IPS DF 4.7 (cell line): ENCODE data around the gene CPT2.

Experiments
- DNase-seq: peaks from one replicate; pipeline ENCODE4 v3.0.0-alpha.2; 2013; ENCODE audit warnings: low spot score; ENCODE audit errors: extremely low read depth

Gene CPT2

DNA sequence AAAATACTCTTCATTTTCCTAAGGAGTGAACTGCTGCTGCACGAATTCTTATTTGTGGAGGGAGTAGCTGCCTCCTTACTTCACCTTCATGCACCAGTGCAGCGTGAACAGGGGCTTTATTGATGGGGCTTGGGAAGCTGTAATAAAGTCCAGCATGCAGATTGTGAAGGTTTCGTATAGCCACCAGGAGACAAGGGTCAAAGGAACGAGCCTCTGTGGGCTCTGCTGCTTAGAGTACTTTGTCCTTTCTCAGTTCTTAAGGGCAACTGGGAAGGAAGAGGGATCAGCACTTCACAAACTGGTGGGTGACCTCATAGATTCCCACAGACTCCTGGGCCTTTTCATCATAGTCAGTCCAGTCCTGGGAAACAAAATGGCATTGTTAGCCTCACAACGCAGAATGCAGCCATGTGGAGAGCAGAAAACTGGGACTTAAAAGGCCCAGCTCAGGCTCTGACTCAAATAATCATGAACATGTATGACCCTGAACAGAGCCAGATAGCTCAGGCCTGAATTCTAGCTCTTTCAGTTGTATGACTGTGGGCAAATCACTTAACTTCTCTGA is 17.8 kb downstream of the CPT2 start:
- no peak for DNase-seq

DNA sequence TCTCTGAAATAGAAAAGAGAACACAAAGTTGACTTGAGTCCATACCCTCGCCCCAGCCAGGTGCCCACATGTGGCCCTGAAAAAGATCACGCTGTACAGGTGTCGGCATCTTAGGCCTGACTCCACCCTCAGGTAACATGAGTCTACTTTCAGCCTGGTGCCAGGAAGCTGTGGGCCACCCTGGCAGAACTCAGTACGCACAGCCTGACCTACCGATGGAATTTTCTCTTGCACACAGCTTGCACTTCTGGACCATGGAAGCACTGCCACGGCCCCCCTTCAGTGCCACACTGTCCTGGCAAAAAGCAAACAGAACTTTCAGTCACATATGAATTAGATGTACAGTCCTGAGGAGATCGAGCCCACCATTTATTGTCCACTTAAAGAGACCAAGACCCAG is 21.6 kb downstream of the CPT2 start:
- no peak for DNase-seq

DNA sequence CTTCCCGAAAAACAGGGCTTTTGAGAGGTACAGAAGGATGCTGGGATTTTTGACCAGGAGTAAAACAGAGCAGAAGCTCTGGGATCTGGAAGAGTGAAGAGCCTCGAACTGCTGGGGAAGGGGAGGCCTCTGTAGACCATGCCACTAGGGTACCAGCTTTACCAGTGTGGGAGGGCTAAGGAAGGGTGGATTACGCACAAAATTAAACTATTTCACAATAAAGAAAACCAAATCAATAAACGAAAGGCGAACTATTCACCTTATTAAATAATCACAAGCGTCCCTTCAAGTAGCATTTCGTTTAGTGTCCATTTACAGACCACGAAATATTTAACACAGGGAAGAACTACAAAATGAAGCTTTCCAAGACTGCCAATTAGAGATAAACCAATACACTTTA is 23.1 kb downstream of the CPT2 start:
- DNase-seq: no peak

GRCh38 chr1:53220171-53220961 is 23.7 kb downstream of the CPT2 start, which contains the start of gene CZIB:
TSS of gene CZIB (minus strand) at chr1:53220634. CDS start at chr1:53220575, 59 bp downstream.
- DNase-seq: peak; percentile 62

DNA sequence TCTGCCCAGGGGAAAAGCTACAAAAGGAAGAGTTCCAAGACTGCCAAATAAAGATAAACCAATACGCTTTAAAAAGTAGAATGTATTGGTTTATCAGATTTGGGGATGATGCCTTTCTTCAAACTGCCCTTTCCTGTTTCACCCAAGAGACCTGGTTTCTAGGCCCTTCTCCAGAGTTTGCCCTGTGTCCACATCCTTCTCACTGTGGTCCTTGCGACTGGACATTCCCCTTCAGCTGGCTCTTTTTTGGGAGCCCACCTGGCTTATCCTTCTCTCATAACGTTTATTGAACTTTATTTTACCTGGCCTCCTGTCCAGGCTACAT is 24.3 kb downstream of the CPT2 start:
- no peak for DNase-seq

DNA sequence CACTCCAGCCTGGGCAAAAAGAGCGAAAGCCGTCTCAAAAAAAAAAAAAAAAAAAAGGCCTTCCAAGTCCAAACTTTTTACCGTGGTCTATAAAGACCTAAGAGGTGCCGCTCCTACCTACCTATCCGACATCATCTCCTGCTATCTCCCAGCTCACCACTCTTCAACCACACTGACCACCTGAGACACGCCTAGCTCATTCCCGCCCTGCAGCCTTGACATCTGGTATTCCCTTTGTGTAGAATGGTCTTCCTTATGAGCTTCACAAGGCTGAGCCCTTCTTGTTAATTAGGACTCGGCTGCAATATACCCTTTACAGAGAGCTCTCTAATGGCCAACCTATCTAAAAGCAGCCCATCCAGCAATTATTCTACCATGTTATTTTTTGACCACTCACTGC is 41.0 kb downstream of the CPT2 start:
- no peak for DNase-seq

- peak; percentile 87 for DNase-seq
Measured at GRCh38 chr1:53238197-53239155, 41.9 kb downstream of the CPT2 start, which contains the start of gene MAGOH. TSS of gene MAGOH (minus strand) at chr1:53238518. CDS start at chr1:53238448, 70 bp downstream.

GRCh38 chr1:53241828-53242227 is 45.2 kb downstream of the CPT2 start:
- DNase-seq: no peak

- DNase-seq: no peak
Measured at GRCh38 chr1:53242381-53242780, 45.8 kb downstream of the CPT2 start.

- DNase-seq: no peak
Measured at GRCh38 chr1:53244141-53244540, 47.5 kb downstream of the CPT2 start.

- no peak for DNase-seq
Measured at GRCh38 chr1:53246261-53247134, 49.9 kb downstream of the CPT2 start.

DNA sequence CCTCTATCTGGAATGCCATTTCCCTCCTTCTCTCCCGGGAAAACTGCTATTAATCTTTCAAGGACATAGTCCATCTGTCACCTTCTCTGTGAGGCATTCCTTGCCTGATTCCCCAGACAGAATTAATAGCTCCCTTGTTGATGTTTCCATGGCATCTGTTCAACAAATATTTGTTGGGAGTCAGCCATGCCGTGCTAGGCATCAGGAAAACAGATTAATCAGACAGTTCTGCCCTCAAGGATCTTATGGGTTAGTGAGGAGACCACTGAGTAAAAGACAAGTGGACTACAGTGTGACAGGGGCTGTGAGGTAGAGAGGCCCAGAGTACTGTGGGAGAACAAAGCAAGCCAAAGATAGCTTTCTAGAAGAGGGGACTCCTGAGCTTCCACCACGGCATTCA is 53.1 kb downstream of the CPT2 start:
- DNase-seq: no peak

- DNase-seq: no peak
Measured at GRCh38 chr1:53250325-53250724, 53.7 kb downstream of the CPT2 start.

DNA sequence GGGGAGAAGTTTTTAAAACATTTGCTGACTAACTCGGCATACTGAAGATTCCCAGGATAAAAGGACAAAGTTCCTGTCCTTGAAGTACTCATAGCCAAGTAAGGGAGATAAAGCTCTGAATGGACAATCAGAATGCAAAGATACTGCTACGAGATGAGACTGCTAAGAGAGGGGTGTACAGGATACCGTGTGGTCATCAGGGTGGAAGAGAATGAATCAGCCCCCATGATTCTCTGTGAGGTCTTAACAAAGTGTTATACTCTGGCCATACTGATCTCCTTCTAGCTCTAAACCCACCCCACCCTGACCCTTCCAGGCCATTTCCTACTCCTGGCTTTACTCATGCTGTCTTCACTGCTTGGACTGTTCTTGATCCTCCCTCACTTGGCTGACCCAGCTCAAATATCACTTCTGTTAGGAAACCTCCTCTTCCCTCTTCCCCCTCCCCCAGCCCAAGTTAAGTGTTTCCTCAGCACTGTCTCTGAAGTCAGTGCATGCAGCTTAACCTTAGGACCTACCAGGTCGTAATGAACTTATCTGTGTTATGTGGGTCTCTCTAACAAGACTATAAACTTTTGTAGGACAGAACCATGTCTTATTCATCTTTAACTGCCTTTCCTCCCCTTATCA is 57.5 kb downstream of the CPT2 start:
- no peak for DNase-seq

DNA sequence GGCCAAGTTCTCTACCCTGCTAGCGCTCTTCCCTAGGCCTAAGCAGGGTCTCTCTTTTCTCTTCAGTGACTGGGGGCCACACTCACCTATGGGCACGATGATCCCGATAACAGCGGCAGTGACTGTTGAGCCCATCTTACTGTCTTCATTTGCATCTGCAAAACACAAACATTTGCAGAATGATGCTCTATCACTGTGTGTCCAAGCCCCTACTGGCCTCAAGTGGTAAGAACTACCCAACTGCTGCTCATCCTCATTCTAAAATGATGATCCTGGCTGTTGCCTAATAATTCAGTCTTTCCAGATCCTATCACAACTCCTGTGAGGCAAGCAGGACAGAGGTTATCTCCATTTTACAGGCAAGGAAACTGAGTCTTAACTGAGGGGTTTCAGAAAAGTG is 58.4 kb downstream of the CPT2 start:
- DNase-seq: no peak

DNA sequence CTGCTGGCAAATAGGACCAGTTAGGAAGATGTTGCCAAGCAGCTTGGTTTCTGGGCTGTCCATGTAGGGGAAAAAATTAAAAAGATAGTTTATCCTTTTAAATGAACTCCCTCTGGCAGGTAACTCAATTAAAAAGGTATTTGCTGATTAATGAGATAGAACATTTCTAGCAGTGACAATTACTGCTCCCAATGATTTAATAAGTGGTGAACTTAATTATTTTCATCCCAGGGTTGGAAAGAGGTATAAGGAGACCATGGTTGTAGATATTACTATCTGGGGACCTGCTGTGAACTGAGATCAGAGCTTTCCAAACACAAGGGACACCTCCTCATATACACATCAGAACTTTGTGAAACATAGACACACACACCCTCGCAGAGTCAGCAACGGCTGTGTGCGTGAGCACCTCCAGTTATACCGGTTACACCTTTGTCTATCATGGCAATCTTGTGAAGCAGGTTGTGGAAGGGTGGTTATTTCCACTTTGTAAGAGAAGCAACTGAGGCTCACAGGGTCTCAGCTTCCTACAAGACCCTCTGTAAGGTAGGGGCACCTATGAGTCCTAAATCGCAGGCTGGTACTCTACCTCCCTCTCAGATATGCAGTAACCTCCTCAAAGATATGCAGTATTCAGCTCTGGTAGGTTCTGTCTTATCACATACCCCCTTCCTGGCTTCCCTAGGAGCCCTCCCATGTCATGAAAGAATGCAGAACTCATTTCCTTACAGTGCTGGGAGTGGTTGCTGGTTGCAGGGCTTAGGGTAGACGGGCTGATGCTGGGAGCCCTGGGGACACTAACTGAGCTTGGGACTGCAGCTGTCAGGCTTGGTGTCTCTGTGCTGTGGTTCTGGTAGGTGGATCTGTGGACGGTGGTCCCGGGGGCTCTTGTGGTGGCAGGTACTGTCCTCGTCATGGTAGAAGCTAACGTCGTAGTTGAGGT is 60.2 kb downstream of the CPT2 start:
- DNase-seq: no peak

DNA sequence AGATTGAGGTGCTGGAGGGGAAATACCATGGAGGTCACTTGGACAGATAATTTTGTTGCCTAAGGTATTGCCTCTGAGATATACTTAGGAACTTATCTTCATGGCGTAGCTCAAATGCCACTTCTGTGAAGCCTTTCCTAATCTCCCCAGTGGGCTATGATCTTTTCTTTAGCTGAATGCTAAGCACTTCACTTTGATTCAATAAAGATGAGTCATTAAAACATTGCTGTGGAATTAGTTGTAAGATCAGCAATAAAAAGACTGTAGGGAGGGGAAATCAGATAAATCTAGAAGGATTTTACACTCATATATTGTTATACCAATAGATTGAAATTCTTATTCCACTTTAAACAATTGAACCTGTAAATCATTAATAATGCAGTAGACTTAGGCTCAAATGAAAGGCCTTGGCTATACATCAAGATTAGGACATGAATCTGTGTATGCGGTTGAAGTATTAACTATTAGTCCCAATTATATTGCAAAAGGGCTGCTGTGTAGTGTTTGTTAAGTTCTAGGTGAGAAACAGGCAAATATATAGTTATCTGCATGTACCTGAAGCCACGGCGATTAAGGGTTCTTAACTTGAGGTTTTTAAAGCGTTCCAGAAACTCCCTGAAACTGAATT is 60.9 kb downstream of the CPT2 start:
- no peak for DNase-seq

DNA sequence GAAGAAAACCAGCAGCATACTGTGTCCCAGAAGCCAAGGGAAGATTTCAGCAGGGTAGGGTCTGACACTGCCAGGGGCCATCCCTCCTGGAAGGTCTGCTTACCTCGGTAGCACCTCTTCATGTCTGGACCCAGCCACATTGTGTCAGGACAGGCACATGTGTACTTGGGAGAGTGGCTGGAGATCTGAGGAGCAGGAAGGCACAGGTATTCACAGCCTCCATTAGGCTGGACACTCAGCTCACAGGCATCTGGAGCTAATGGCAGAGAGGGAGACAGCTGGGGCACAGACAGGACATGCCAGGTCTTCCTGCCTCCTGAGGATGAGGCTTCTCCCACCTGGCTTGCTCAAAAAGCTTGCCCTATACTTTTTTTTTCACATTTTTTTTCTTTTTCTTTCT is 61.6 kb downstream of the CPT2 start:
- DNase-seq: no peak

GRCh38 chr1:53259932-53260331 is 63.3 kb downstream of the CPT2 start:
- no peak for DNase-seq
